HepG2 (cell line): ENCODE results near the gene DOK7. TPM values are rescaled to one million over a fixed set of nuclear protein-coding genes. Genes with fewer than 3 reads are reported as not detected.

Experiments used
- ATAC-seq: fragments of 200-7000 bp; cut with Tn5 transposase; 3 replicates; pipeline ENCODE4 v1.9.1; 2020; ENCODE audit warnings: mild to moderate bottlenecking, moderate library complexity
- BruUV-seq: library from RNA; stranded (reverse); fragments of 400-500 nt; replicated peaks from 2 replicates; lab custom pipeline; 2021; lab: Mats Ljungman, UMichigan
- CTCF ChIA-PET: fragments of 300-600 bp; formaldehyde crosslinking; extraction: SDS; loops from one replicate; lab custom pipeline; 2021; ENCODE audit warnings: low total read pairs, inconsistent platforms, low intra/inter-chr PET ratio; lab: Yijun Ruan, JAX
- POLR2A ChIA-PET: fragments of 350-600 bp; sonication (Branson Sonifier 250); formaldehyde crosslinking; loops from one replicate; lab custom pipeline; 2020; ENCODE audit warnings: antibody characterized with exemption, inconsistent platforms; lab: Yijun Ruan, JAX
- DNase-seq: peaks from one replicate; pipeline ENCODE4 v3.0.0-alpha.2; 2015; ENCODE audit warnings: low spot score
- FAIRE-seq: peaks from 3 replicates; lab custom pipeline; 2011; peaks lifted over from hg19 to GRCh38; lab: Jason Lieb, UNC
- H2AFZ ChIP-seq: one replicate; pipeline ENCODE4 v1.6.1; 2011; ENCODE audit warnings: low read length, inconsistent platforms
- H3K27ac ChIP-seq: fragments of 300-600 bp; 3 replicates; pipeline ENCODE4 v1.8.0; 2011; ENCODE audit warnings: mixed run types, mild to moderate bottlenecking, mixed read lengths, low read length, inconsistent platforms; ENCODE audit not compliant: insufficient read depth; ENCODE audit errors: extremely low read length
- H3K27me3 ChIP-seq, 2 experiments: fragments of 200-600 bp in 1 of 2; 2 replicates in 1 of 2; 3 replicates in 1 of 2; pipeline versions ENCODE4 v1.6.0 to v1.8.0; 2011; ENCODE audit warnings: low read length in 2 of 2, mild to moderate bottlenecking in 2 of 2, moderate library complexity in 2 of 2, inconsistent platforms in 1 of 2; ENCODE audit not compliant: insufficient read depth in 2 of 2, control insufficient read depth in 1 of 2
- H3K36me3 ChIP-seq, 2 experiments: fragments of 200-600 bp in 1 of 2; replicated peaks in 1 of 2; 2 replicates in 1 of 2; 3 replicates in 1 of 2; pipeline versions ENCODE4 v1.5.1 to v1.8.0; 2011; ENCODE audit warnings: low read length in 2 of 2, inconsistent platforms in 1 of 2; ENCODE audit not compliant: insufficient read depth in 2 of 2, control insufficient read depth in 1 of 2
- H3K4me1 ChIP-seq: 2 replicates; pipeline ENCODE4 v1.5.1; 2012; ENCODE audit warnings: low read length, inconsistent platforms; ENCODE audit not compliant: insufficient read depth
- H3K4me2 ChIP-seq: 2 replicates; pipeline ENCODE4 v1.6.0; 2011; ENCODE audit warnings: low read depth, low read length, inconsistent platforms
- H3K4me3 ChIP-seq, 3 experiments: fragments of 200-600 bp in 1 of 3; sonication (generic), shearing (Covaris generic) in 1 of 3; replicated peaks in 1 of 3; 2 replicates each; pipeline ENCODE4 v1.5.1; 2011 to 2016; ENCODE audit warnings: low read length in 3 of 3, inconsistent platforms in 2 of 3, low read depth in 2 of 3, mild to moderate bottlenecking in 2 of 3, control low read depth in 1 of 3, mixed read lengths in 1 of 3; ENCODE audit not compliant: insufficient read depth in 1 of 3
- H3K79me2 ChIP-seq: one replicate; pipeline ENCODE4 v1.6.1; 2011; ENCODE audit warnings: low read length, inconsistent platforms; ENCODE audit not compliant: insufficient read depth
- H3K9ac ChIP-seq: 2 replicates; pipeline ENCODE4 v1.6.0; 2011; ENCODE audit warnings: mild to moderate bottlenecking, low read depth, low read length, inconsistent platforms; ENCODE audit not compliant: insufficient read depth
- H3K9me3 ChIP-seq: 2 replicates; pipeline ENCODE4 v1.5.1; 2012; ENCODE audit warnings: mild to moderate bottlenecking, low read length
- H4K20me1 ChIP-seq: 2 replicates; pipeline ENCODE4 v1.6.0; 2011; ENCODE audit warnings: inconsistent platforms, mild to moderate bottlenecking, low read length, moderate library complexity; ENCODE audit not compliant: insufficient read depth
- DPF2 ChIP-seq: sonication (generic); formaldehyde crosslinking; IDR thresholded peaks from 2 replicates; pipeline ENCODE4 v1.4.0; 2020; ENCODE audit warnings: mild to moderate bottlenecking, low read depth, missing genetic modification reagents, borderline replicate concordance
- EHMT2 ChIP-seq: fragments of 200-600 bp; sonication (generic); IDR thresholded peaks from 2 replicates; pipeline ENCODE4 v1.7.0; 2017; ENCODE audit warnings: antibody characterized with exemption, low read depth, low read length, borderline replicate concordance
- HOXA5 ChIP-seq: sonication (generic); formaldehyde crosslinking; IDR thresholded peaks from 2 replicates; pipeline ENCODE4 v1.4.0; 2020; ENCODE audit warnings: missing genetic modification reagents
- KDM2A ChIP-seq: sonication (generic); formaldehyde crosslinking; IDR thresholded peaks from 2 replicates; pipeline ENCODE4 v1.4.0; 2020; ENCODE audit warnings: low read depth, missing genetic modification reagents, borderline replicate concordance
- MED1 ChIP-seq: sonication (generic); formaldehyde crosslinking; IDR thresholded peaks from 2 replicates; pipeline ENCODE4 v1.4.0; 2020; ENCODE audit warnings: missing genetic modification reagents
- NCOA5 ChIP-seq: sonication (generic); formaldehyde crosslinking; IDR thresholded peaks from 2 replicates; pipeline ENCODE4 v1.4.0; 2020; ENCODE audit warnings: missing genetic modification reagents
- NFE2L1 ChIP-seq: sonication (generic); formaldehyde crosslinking; IDR thresholded peaks from 2 replicates; pipeline ENCODE4 v1.4.0; 2020; ENCODE audit warnings: missing genetic modification reagents, mild to moderate bottlenecking, borderline replicate concordance
- SALL1 ChIP-seq: sonication (generic); formaldehyde crosslinking; IDR thresholded peaks from 2 replicates; pipeline ENCODE4 v1.8.0; 2022; ENCODE audit warnings: mild to moderate bottlenecking, missing genetic modification reagents
- SPEN ChIP-seq: sonication (generic); formaldehyde crosslinking; IDR thresholded peaks from 2 replicates; pipeline ENCODE4 v1.5.1; 2020; ENCODE audit warnings: low read depth, mild to moderate bottlenecking, missing genetic modification reagents
- TBX2 ChIP-seq: sonication (generic); formaldehyde crosslinking; IDR thresholded peaks from 2 replicates; pipeline ENCODE4 v1.5.0; 2020; ENCODE audit warnings: missing genetic modification reagents, mild to moderate bottlenecking, borderline replicate concordance
- WIZ ChIP-seq: sonication (generic); formaldehyde crosslinking; IDR thresholded peaks from 2 replicates; pipeline ENCODE4 v1.5.1; 2020; ENCODE audit warnings: mild to moderate bottlenecking, missing genetic modification reagents
- XRCC5 ChIP-seq: fragments of 200-400 bp; formaldehyde crosslinking; optimal IDR thresholded peaks from 2 replicates; pipeline ENCODE3; 2017; ENCODE audit warnings: mild to moderate bottlenecking, low read length
- ZBTB38 ChIP-seq: sonication (generic); formaldehyde crosslinking; IDR thresholded peaks from 2 replicates; pipeline ENCODE4 v1.5.1; 2020; ENCODE audit warnings: mild to moderate bottlenecking, missing genetic modification reagents
- ZFX ChIP-seq: sonication (generic); formaldehyde crosslinking; IDR thresholded peaks from 2 replicates; pipeline ENCODE4 v1.4.0; 2020; ENCODE audit warnings: mild to moderate bottlenecking, low read depth, missing genetic modification reagents, moderate library complexity
- ZNF3 ChIP-seq: IDR thresholded peaks from 2 replicates; pipeline ENCODE4 v1.7.0; 2017; ENCODE audit warnings: inconsistent platforms
- ZNF543 ChIP-seq: sonication (generic); formaldehyde crosslinking; IDR thresholded peaks from 2 replicates; pipeline ENCODE4 v1.4.0; 2020; ENCODE audit warnings: mild to moderate bottlenecking, missing genetic modification reagents
- ZNF709 ChIP-seq: sonication (generic); formaldehyde crosslinking; IDR thresholded peaks from 2 replicates; pipeline ENCODE4 v1.5.0; 2020; ENCODE audit warnings: mild to moderate bottlenecking, missing genetic modification reagents
- ZNF75D ChIP-seq: sonication (generic); formaldehyde crosslinking; IDR thresholded peaks from 2 replicates; pipeline ENCODE4 v1.8.1; 2023; ENCODE audit warnings: missing genetic modification reagents, mild to moderate bottlenecking, borderline replicate concordance
- WGBS: methylation state at CpG from one replicate; pipeline ENCODE4 v1.1.6; 2017; ENCODE audit warnings: low lambda C conversion rate; 5-methylcytosine and 5-hydroxymethylcytosine counted together
- in situ Hi-C: cut with HindIII; loops from 2 replicates; pipeline ENCODE4 v1.10.0; 2017; ENCODE audit warnings: low pct_unique_long_range_greater_than_20kb; ENCODE audit not compliant: extremely low pct_ligation_motif_present
- intact Hi-C: fragments of 100-400 bp; cut with micrococcal nuclease; formaldehyde crosslinking; loops from one replicate; pipeline ENCODE4 v1.10.0; 2022; ENCODE audit not compliant: unreplicated experiment
- polyA plus RNA-seq, 8 experiments: library from polyadenylated mRNA; depleted of rRNA in 3 of 8; stranded (reverse) in 7 of 8; unstranded in 1 of 8; fragments of >200 nt; fragmentation: Illumina TruSeq in 4 of 8; extraction: Trizol in 4 of 8; gene quantifications; 2 replicates each; pipeline versions ENCODE4 v1.2.1 to v1.2.3, GENCODE V29; 2011 to 2016; ENCODE audit warnings: low read depth in 4 of 8, missing spikeins in 1 of 8, mixed read lengths in 1 of 8; ENCODE audit not compliant: insufficient read depth in 1 of 8
- total RNA-seq, 5 experiments: library from RNA; depleted of rRNA; stranded (reverse); fragments of >200 nt; fragmentation: Illumina TruSeq; extraction: Trizol; gene quantifications; 2 replicates each; pipeline ENCODE4 v1.2.3, GENCODE V29; 2016; ENCODE audit warnings: low read depth in 1 of 5
- TF ChIP-seq, protein P1 (sequence below): sonication (generic); formaldehyde crosslinking; IDR thresholded peaks from 2 replicates; pipeline ENCODE4 v1.5.0; 2020; ENCODE audit warnings: missing genetic modification reagents

Gene DOK7
- total and polyA plus RNA-seq, 2 of the 13 experiments (the other 11 are each of a cell fraction or from before 2014, with no cell fraction given), result 0.03 to 0.07 TPM

DNA sequence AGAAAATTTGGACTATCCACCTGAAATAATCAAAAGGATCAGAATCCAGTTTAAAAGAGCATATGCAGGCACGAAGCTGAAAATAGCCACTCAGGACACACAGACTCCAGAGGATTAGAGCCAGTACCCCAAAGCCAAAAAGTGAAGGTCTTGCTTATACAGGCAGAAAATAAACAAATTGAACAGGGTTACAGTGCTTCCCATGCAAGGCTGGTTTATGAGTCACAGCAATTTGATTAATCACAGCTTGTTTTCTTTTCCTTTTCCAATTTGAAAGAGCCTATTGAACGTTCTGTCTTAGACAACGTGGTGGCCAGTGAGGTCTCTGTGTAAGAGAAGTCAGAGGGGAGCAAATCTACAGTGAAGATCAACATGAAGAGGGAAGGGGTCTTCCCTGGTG is 11.2 kb upstream of the DOK7 start:
- POLR2A ChIA-PET, result interaction anchor here (1.2 to 1.8 kb wide), 2 partner anchors 10 to 106 kb away, joined by 3 to 6 read pairs; partner anchors contain the start of gene HGFAC
- ATAC-seq (no peak; the same call in 2 of the 3 replicates), DNase-seq (no peak)
- in situ Hi-C loops, result no loop called here
- Histone ChIP-seq H4K20me1 (no peaks in the 10 kb centered on the region), H3K4me3 (peak overlapping the region; percentile 7 to 34 (median 30); a peak in 3 of 6 replicates), H3K27ac (no peak overlapping the region), H3K4me1 (peaks cover 27% of the 10 kb centered on the region), H3K79me2 (no peaks in the 10 kb centered on the region), H2AFZ (peak overlapping the region; percentile 82), H3K9me3 (no peaks in the 10 kb centered on the region)
- CTCF ChIA-PET, result interaction anchor here (1.1 to 1.6 kb wide), 3 partner anchors 9 to 105 kb away, joined by 3 to 9 read pairs (median 3); no protein-coding TSS in a partner anchor
- intact Hi-C loops, result loop anchor here (1.0 kb wide), 1 partner anchor 346 kb away; no protein-coding TSS in a partner anchor
- no TSS peak for BruUV-seq
- TF ChIP-seq ZNF75D (CRISPR knock-in tag) (no peak), ZNF3 (no peak), ZNF709 (no peak), NCOA5 (CRISPR knock-in tag) (no peak), ZBTB38 (CRISPR knock-in tag) (no peak), NFE2L1 (CRISPR knock-in tag) (no peak)
- TF ChIP-seq, protein P1, sequence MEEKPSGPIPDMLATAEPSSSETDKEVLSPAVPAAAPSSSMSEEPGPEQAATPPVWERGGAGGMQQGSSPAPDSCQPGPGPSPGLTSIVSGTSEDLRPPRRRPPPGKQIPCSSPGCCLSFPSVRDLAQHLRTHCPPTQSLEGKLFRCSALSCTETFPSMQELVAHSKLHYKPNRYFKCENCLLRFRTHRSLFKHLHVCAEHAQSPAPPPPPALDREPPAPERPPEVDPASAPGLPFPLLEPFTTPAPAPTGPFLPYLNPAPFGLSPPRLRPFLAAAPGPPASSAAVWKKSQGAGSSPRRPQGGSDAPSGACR (CRISPR knock-in tag), result 0 out of 2 replicates have a peak, but pooled peaks have one; percentile 2
- TF ChIP-seq, all 625 proteins: peak for 1
- Histone ChIP-seq H3K36me3 (no peaks in the 10 kb centered on the region), H3K4me2 (peak overlapping the region; percentile 75), H3K27me3 (no peaks in the 10 kb centered on the region; a peak in 1 of 5 replicates), H3K9ac (peak overlapping the region; percentile 35)
- no peak for FAIRE-seq
- WGBS, result 33% methylated on average over 3 of the region's 3 CpGs

- in situ Hi-C loops (no loop called here), intact Hi-C loops (loop anchor here (1.0 kb wide), 1 partner anchor 346 kb away; no protein-coding TSS in a partner anchor)
- Histone ChIP-seq H3K9ac (peak overlapping the region; percentile 35), H3K79me2 (no peaks in the 10 kb centered on the region), H3K27me3 (peaks cover 0 to 2% of the 10 kb centered on the region in 2 experiments; a peak in 1 of 5 replicates), H3K9me3 (no peaks in the 10 kb centered on the region), H3K4me3 (peak overlapping the region; percentile 7 to 34 (median 30); a peak in 3 of 6 replicates), H3K27ac (no peak overlapping the region), H3K4me1 (peaks cover 27% of the 10 kb centered on the region), H2AFZ (peak overlapping the region; percentile 82), H3K36me3 (no peaks in the 10 kb centered on the region), H4K20me1 (no peaks in the 10 kb centered on the region), H3K4me2 (peak overlapping the region; percentile 75)
- no TSS peak for BruUV-seq
- WGBS, result 5% methylated on average over 5 of the region's 7 CpGs
- ATAC-seq (peak; percentile 94), FAIRE-seq (peak; percentile 85), DNase-seq (peak; percentile 74)
- ChIA-PET CTCF (interaction anchor here (1.1 to 1.6 kb wide), 3 partner anchors 9 to 106 kb away, joined by 3 to 9 read pairs (median 3); no protein-coding TSS in a partner anchor), POLR2A (interaction anchor here (0.6 to 1.8 kb wide), 4 partner anchors 10 to 491 kb away, joined by 3 to 6 read pairs (median 3); partner anchors contain the start of gene HGFAC)
- peak; percentile 61; the same call in 1 of the 2 replicates for TF ChIP-seq WIZ (CRISPR knock-in tag)
- TF ChIP-seq KDM2A, result peak; percentile 47; the same call in 1 of the 2 replicates
- TF ChIP-seq TBX2 (CRISPR knock-in tag), result peak; percentile 41; the same call in 1 of the 2 replicates
- TF ChIP-seq SPEN (CRISPR knock-in tag), result 0 out of 2 replicates have a peak, but pooled peaks have one; percentile 44
- peak; percentile 37; the same call in 1 of the 2 replicates for TF ChIP-seq SALL1 (CRISPR knock-in tag)
- no peak for TF ChIP-seq DPF2 (CRISPR knock-in tag)
- TF ChIP-seq XRCC5, result peak; percentile 81
- 0 out of 2 replicates have a peak, but pooled peaks have one; percentile 36 for TF ChIP-seq ZNF543 (CRISPR knock-in tag)
- TF ChIP-seq HOXA5 (CRISPR knock-in tag), result peak; percentile 42; the same call in 1 of the 2 replicates
- peak; percentile 27; the same call in 1 of the 2 replicates for TF ChIP-seq EHMT2
- peak; percentile 51; the same call in 1 of the 2 replicates for TF ChIP-seq MED1 (CRISPR knock-in tag)
- peak; percentile 76 for TF ChIP-seq ZFX (CRISPR knock-in tag)
These were observed 10.7 kb upstream of the DOK7 start for GRCh38 chr4:3452376-3452775.
